Type B pancreatic cell (in vitro differentiated cells): ENCODE data around the gene FANCC. TPM values are rescaled to one million over a fixed set of nuclear protein-coding genes. Genes with fewer than 3 reads are reported as not detected.

Experiments
- DNase-seq: peaks from one replicate; pipeline ENCODE4 v3.0.0; 2021; ENCODE audit warnings: mixed read lengths; ENCODE audit not compliant: unreplicated experiment; ENCODE audit errors: extremely low spot score
- H3K27ac Mint-ChIP-seq: 2 replicates; pipeline ENCODE4 v1.8.0; 2021; ENCODE audit warnings: mild to moderate bottlenecking, mixed read lengths
- H3K27me3 Mint-ChIP-seq: 2 replicates; pipeline ENCODE4 v1.8.0; 2021; ENCODE audit warnings: mixed read lengths
- H3K36me3 Mint-ChIP-seq: 2 replicates; pipeline ENCODE4 v1.8.0; 2021; ENCODE audit warnings: mixed read lengths
- H3K4me1 Mint-ChIP-seq: one replicate; pipeline ENCODE4 v1.8.0; 2021; ENCODE audit warnings: mixed read lengths; ENCODE audit not compliant: unreplicated experiment
- H3K4me3 Mint-ChIP-seq: 2 replicates; pipeline ENCODE4 v1.8.0; 2021; ENCODE audit warnings: mild to moderate bottlenecking, mixed read lengths
- H3K9me3 Mint-ChIP-seq: 2 replicates; pipeline ENCODE4 v1.8.0; 2021; ENCODE audit warnings: mixed read lengths
- CTCF ChIP-seq: fragments of 200-600 bp; sonication (generic); conservative IDR thresholded peaks from 2 replicates; pipeline ENCODE4 v1.5.0; 2021; ENCODE audit warnings: antibody characterized with exemption, mild to moderate bottlenecking
- total RNA-seq: library from RNA; stranded (reverse); gene quantifications from 2 replicates; pipeline ENCODE4 v1.2.1, GENCODE V29; 2021; ENCODE audit warnings: low replicate concordance

FANCC gene
- total RNA-seq, 1 donor from 2014 or later, result 19.2 TPM

GRCh38 chr9:95127249-95128176, 190.0 kb downstream of the FANCC start:
- Mint-ChIP-seq H3K27me3 (no peaks in the 10 kb centered on the region), H3K27ac (peak overlapping the region; percentile 15), H3K4me3 (peak overlapping the region; percentile 82), H3K4me1 (peaks cover 50% of the 10 kb centered on the region), H3K36me3 (no peaks in the 10 kb centered on the region), H3K9me3 (no peaks in the 10 kb centered on the region)
- peak; percentile 98 for TF ChIP-seq CTCF
- DNase-seq, result peak; percentile 88

- no peak overlapping the region for H3K27ac Mint-ChIP-seq
- H3K27me3 Mint-ChIP-seq, result no peaks in the 10 kb centered on the region
- DNase-seq, result no peak
- no peaks in the 10 kb centered on the region for H3K36me3 Mint-ChIP-seq
- no peaks in the 10 kb centered on the region for H3K9me3 Mint-ChIP-seq
- no peak for TF ChIP-seq CTCF
- no peak overlapping the region for H3K4me3 Mint-ChIP-seq
- H3K4me1 Mint-ChIP-seq, result peaks cover 50% of the 10 kb centered on the region
These were observed 190.8 kb downstream of the FANCC start for GRCh38 chr9:95126739-95127138.

GRCh38 chr9:95125652-95126051, 191.9 kb downstream of the FANCC start:
- no peaks in the 10 kb centered on the region for H3K36me3 Mint-ChIP-seq
- H3K27ac Mint-ChIP-seq, result peak overlapping the region; percentile 25
- no peak for DNase-seq
- no peak overlapping the region for H3K4me3 Mint-ChIP-seq
- peaks cover 49% of the 10 kb centered on the region for H3K4me1 Mint-ChIP-seq
- H3K9me3 Mint-ChIP-seq, result no peaks in the 10 kb centered on the region
- no peak for TF ChIP-seq CTCF
- no peaks in the 10 kb centered on the region for H3K27me3 Mint-ChIP-seq

- no peaks in the 10 kb centered on the region for H3K9me3 Mint-ChIP-seq
- peak overlapping the region; percentile 19 for H3K4me3 Mint-ChIP-seq
- no peaks in the 10 kb centered on the region for H3K27me3 Mint-ChIP-seq
- H3K4me1 Mint-ChIP-seq, result peaks cover 40% of the 10 kb centered on the region
- peak; percentile 45 for TF ChIP-seq CTCF
- DNase-seq, result no peak
- H3K36me3 Mint-ChIP-seq, result no peaks in the 10 kb centered on the region
- H3K27ac Mint-ChIP-seq, result peak overlapping the region; percentile 25
These were observed 192.7 kb downstream of the FANCC start for GRCh38 chr9:95124582-95125367.

- TF ChIP-seq CTCF, result no peak
- Mint-ChIP-seq H3K4me3 (no peak overlapping the region), H3K9me3 (no peaks in the 10 kb centered on the region), H3K36me3 (peaks cover 7% of the 10 kb centered on the region), H3K27ac (peak overlapping the region; percentile 21), H3K27me3 (no peaks in the 10 kb centered on the region), H3K4me1 (peaks cover 38% of the 10 kb centered on the region)
- no peak for DNase-seq
These were observed 196.6 kb downstream of the FANCC start for GRCh38 chr9:95120781-95121370.
